Testis (tissue), 5 donors: ENCODE results near the gene SPACA5. TPM values are rescaled to one million over a fixed set of nuclear protein-coding genes. Genes with fewer than 3 reads are reported as not detected.
"Not testable (repeated sequence)": the region's sequence is repeated elsewhere in the genome, so short reads cannot be mapped to it uniquely, and the experiment has no call there.

Experiments used
- DNase-seq: peaks from one replicate; pipeline ENCODE4 v3.0.0-alpha.2; 2019
- H3K27ac ChIP-seq, 2 donors: fragments of 200-600 bp; sonication (generic); one replicate each; pipeline ENCODE4 v1.5.1; 2019
- H3K27me3 ChIP-seq: fragments of 200-600 bp; sonication (generic); one replicate; pipeline ENCODE4 v1.5.1; 2019
- H3K36me3 ChIP-seq: fragments of 200-600 bp; sonication (generic); one replicate; pipeline ENCODE4 v1.5.1; 2017; ENCODE audit warnings: low read depth; ENCODE audit errors: missing control alignments
- H3K4me1 ChIP-seq: fragments of 200-600 bp; sonication (generic); one replicate; pipeline ENCODE4 v1.5.1; 2019
- H3K4me3 ChIP-seq, 2 donors: fragments of 200-600 bp; sonication (generic); one replicate each; pipeline ENCODE4 v1.5.1; 2017 to 2019
- H3K9me3 ChIP-seq: fragments of 200-600 bp; sonication (generic); one replicate; pipeline ENCODE4 v1.5.1; 2017
- CTCF ChIP-seq, 3 experiments: fragments of 450-650 bp in 2 of 3; fragments of 200-600 bp in 1 of 3; sonication (generic) in 1 of 3; IDR thresholded peaks; one replicate each; pipeline ENCODE4 v1.5.1; 2016 to 2019; ENCODE audit warnings: antibody characterized with exemption in 3 of 3, mild to moderate bottlenecking in 2 of 3, moderate library complexity in 1 of 3
- POLR2A ChIP-seq: fragments of 450-650 bp; IDR thresholded peaks from one replicate; pipeline ENCODE4 v1.6.1; 2017; ENCODE audit warnings: antibody characterized with exemption, mild to moderate bottlenecking, moderate library complexity
- WGBS, 2 donors: methylation state at CpG; one replicate each; pipeline ENCODE4 v1.1.5; 2018; 5-methylcytosine and 5-hydroxymethylcytosine counted together
- intact Hi-C: fragments of 100-400 bp; cut with DNase I; formaldehyde crosslinking; loops from one replicate; pipeline ENCODE4 v1.15.1; 2023; ENCODE audit warnings: low total_unique reads
- long read RNA-seq, 2 donors: transcript quantifications; one replicate each; lab custom pipeline, GENCODE V29; 2026
- polyA plus RNA-seq: library from polyadenylated mRNA; stranded (reverse); fragments of 350-450 nt; fragmentation: Illumina TruSeq; extraction: RNeasy Lipid Tissue Mini Kit (QIAGEN cat#74804); gene quantifications from one replicate; pipeline ENCODE4 v1.2.3, GENCODE V29; 2014; ENCODE audit warnings: low read depth, low replicate concordance; ENCODE audit not compliant: insufficient read depth
- total RNA-seq, 2 donors: library from RNA; depleted of rRNA; stranded (reverse); fragments of >200 nt; gene quantifications; one replicate each; pipeline ENCODE4 v1.2.3, GENCODE V29; 2016

Gene SPACA5
- total RNA-seq, result 10 to 100 TPM in 1 of 2 donors, 1 to 10 TPM in 1; 9.5 to 18.9 TPM
- polyA plus RNA-seq, result 23.4 TPM
- long read RNA-seq, donor 1, result 0 reads
- long read RNA-seq, donor 2, result 0 reads

GRCh38 chrX:48006688-48007087, at the start of gene SPACA5:
SPACA5 (plus strand) TSS chrX:48006988; CDS start chrX:48007803, 815 bp downstream.
- H3K27ac ChIP-seq, intact Hi-C loops: not testable (repeated sequence)
- no CpG with 5 or more reads among the region's 8 CpGs for WGBS, 2 donors

GRCh38 chrX:47958206-47958605, 48.6 kb upstream of the SPACA5 start:
- intact Hi-C loops, H3K36me3 ChIP-seq, H3K4me3 ChIP-seq, H3K27ac ChIP-seq, DNase-seq, H3K4me1 ChIP-seq, H3K9me3 ChIP-seq, H3K27me3 ChIP-seq: not testable (repeated sequence)
- WGBS, 2 donors, result 95 to 96% methylated on average over 3 of the region's 4 CpGs

More at GRCh38 chrX:48006688-48007087, at the start of gene SPACA5:
- not testable (repeated sequence) for H3K9me3 ChIP-seq, H3K27me3 ChIP-seq, DNase-seq, H3K36me3 ChIP-seq, H3K4me1 ChIP-seq, H3K4me3 ChIP-seq

- H3K4me3 ChIP-seq, result no peak overlapping the region
- TF ChIP-seq POLR2A, result no peak
- no peak for TF ChIP-seq CTCF (IDR thresholded peaks at IDR 0.05)
Measured at GRCh38 chrX:47958761-47959342, 47.9 kb upstream of the SPACA5 start.

GRCh38 chrX:47960406-47960805, 46.4 kb upstream of the SPACA5 start:
- TF ChIP-seq CTCF (IDR thresholded peaks at IDR 0.05) (no peak), POLR2A (no peak)
- no peaks in the 10 kb centered on the region for H3K36me3 ChIP-seq
- H3K9me3 ChIP-seq, result no peaks in the 10 kb centered on the region
- no peaks in the 10 kb centered on the region for H3K4me1 ChIP-seq
- intact Hi-C loops, result no loop called here
- no peak overlapping the region for H3K4me3 ChIP-seq
- whole genome bisulfite sequencing, 2 donors, result 75 to 86% methylated on average over 2 of the region's 2 CpGs
- no peak overlapping the region for H3K27ac ChIP-seq
- H3K27me3 ChIP-seq, result no peaks in the 10 kb centered on the region
- DNase-seq, result no peak

More at GRCh38 chrX:47958761-47959342, 47.9 kb upstream of the SPACA5 start:
- intact Hi-C loops, result no loop called here
- Histone ChIP-seq H3K36me3 (no peaks in the 10 kb centered on the region), H3K4me1 (no peaks in the 10 kb centered on the region), H3K27ac (no peak overlapping the region), H3K9me3 (no peaks in the 10 kb centered on the region), H3K27me3 (no peaks in the 10 kb centered on the region)
- DNase-seq, result no peak
- WGBS, 2 donors, result 41 to 51% methylated on average over 3 to 4 of the region's 4 CpGs

GRCh38 chrX:47961830-47962229, 45.0 kb upstream of the SPACA5 start:
- H3K27me3 ChIP-seq, H3K36me3 ChIP-seq, H3K27ac ChIP-seq, intact Hi-C loops, DNase-seq, H3K4me3 ChIP-seq, H3K4me1 ChIP-seq, H3K9me3 ChIP-seq: not testable (repeated sequence)
- 89 to 97% methylated on average over 5 to 6 of the region's 6 CpGs for WGBS, 2 donors

GRCh38 chrX:47965526-47965925, 41.3 kb upstream of the SPACA5 start:
- DNase-seq, H3K27me3 ChIP-seq, H3K36me3 ChIP-seq, H3K4me3 ChIP-seq, H3K9me3 ChIP-seq, H3K4me1 ChIP-seq, H3K27ac ChIP-seq, intact Hi-C loops: not testable (repeated sequence)
- WGBS, 2 donors, result 83 to 91% methylated on average over 6 to 13 of the region's 14 CpGs

- no peak overlapping the region for H3K27ac ChIP-seq
- no peak overlapping the region for H3K4me3 ChIP-seq
- H3K36me3 ChIP-seq, result no peaks in the 10 kb centered on the region
- intact Hi-C loops, result no loop called here
- DNase-seq, result no peak
- no peaks in the 10 kb centered on the region for H3K9me3 ChIP-seq
- 88 to 94% methylated on average over 3 of the region's 3 CpGs for WGBS, 2 donors
- no peak for TF ChIP-seq POLR2A
- no peak for TF ChIP-seq CTCF (IDR thresholded peaks at IDR 0.05)
- no peaks in the 10 kb centered on the region for H3K4me1 ChIP-seq
- H3K27me3 ChIP-seq, result no peaks in the 10 kb centered on the region
Measured at GRCh38 chrX:47973235-47973634, 33.6 kb upstream of the SPACA5 start.
